Renal cortex interstitium (tissue), 11 donors: ENCODE results near the gene UPP1. TPM values are rescaled to one million over a fixed set of nuclear protein-coding genes. Genes with fewer than 3 reads are reported as not detected.
A peak's percentile ranks its signal among the peaks of the same experiment; 100 is the strongest.
"Not testable (repeated sequence)": the region's sequence is repeated elsewhere in the genome, so short reads cannot be mapped to it uniquely, and the experiment has no call there.

Experiments used
- DNase-seq, 11 donors: peaks; one replicate each; pipeline ENCODE4 v3.0.0-alpha.2; 2013; ENCODE audit warnings: low read depth in 9 of 11, low spot score in 4 of 11; ENCODE audit errors: extremely low read depth in 1 of 11
- polyA plus RNA-seq, 3 donors: library from polyadenylated mRNA; unstranded; fragments of 120-200 nt; gene quantifications; one replicate each; pipeline ENCODE4 v1.2.1, GENCODE V29; 2013; ENCODE audit not compliant: insufficient read length in 3 of 3

Gene UPP1
- polyA plus RNA-seq, 3 donors: 9.0 to 14.6 (median 11.9) TPM

DNA sequence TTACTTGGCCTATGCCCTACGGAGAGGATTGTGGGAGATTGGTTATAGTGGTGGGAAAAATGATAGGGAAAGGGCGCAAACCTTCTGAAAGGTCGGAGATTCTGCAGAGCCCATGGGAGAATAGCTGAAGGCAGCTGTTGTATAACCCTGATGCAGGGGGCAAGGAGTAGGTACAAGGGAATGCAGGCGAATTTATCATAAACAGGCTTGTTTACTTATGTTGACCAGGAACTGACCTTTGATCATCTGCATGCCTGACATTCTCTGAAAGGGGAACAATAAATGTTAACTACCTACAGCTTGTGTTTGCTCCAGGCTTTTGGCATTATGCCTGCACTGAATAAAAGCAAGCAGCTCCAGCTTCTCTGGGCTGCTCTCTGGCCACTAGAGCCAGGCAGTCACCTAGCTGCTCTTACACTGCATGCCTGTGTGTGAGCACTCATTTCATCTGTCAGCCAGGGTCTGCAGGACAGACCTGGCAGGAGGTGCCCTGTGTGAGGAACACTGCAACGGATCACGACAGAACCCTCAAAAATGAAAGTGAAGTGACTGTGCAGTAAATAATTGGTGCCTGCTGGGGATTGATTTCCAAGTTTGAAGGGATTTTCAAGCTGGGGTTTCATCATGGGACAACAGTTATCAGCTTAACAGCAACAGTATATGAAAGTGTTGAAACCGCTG, 51.1 kb downstream of the UPP1 start:
- DNase-seq: no peak

- DNase-seq: no peak
Observed at GRCh38 chr7:48141521-48141920, 52.5 kb downstream of the UPP1 start.

DNA sequence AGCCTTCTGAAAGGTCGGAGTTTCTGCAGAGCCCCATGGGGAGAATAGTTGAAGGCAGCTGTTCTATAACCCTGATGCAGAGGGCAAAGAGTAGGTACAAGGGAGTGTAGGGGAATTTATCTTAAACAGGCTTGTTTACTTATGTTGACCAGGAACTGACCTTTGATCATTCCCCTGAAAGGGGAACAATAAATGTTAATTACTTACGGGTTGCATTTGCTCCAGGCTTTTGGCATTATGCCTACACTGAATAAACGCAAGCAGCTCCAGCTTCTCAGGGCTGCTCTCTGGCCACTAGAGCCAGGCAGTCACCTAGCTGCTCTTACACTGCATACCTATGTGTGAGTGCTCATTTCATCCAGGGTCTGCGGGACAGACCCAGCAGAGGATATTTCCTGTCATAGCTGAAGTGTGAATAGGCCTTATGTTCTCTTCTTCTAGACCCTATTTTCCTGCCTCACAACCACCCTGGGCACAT, 55.3 kb downstream of the UPP1 start:
- DNase-seq: peak in 1 of 11 donors; percentile 4

DNA sequence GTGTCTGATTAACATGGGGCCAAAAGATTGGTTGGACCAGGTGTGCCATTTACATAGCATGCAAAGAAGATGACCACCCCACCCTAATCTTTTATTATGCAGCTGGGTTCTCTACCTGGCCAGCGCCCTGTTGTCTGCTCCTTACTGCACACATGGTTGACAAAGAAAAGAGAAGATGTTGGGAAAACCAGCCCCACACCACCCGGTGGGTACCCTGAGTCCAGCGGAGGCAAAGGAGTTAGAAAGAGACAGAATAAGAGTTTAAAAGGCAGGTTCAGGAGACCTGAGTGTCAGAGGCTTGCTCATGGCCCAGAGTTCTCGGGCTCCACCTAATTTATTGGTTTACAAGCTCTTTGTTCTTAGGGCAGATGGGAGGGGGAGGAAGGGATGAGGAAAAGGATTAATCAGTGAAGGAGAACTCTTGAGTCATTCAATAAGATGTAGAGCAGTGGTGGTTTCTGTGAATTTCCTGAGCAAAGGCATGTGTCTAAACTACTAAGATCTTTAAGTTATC, 58.1 kb downstream of the UPP1 start:
- DNase-seq: no peak

GRCh38 chr7:48147690-48148089, 58.6 kb downstream of the UPP1 start:
- not testable (repeated sequence) for DNase-seq

- no peak for DNase-seq
Observed at GRCh38 chr7:48148311-48148710, 59.2 kb downstream of the UPP1 start.

- DNase-seq: no peak
Observed at GRCh38 chr7:48149058-48149457, 60.0 kb downstream of the UPP1 start.

DNA sequence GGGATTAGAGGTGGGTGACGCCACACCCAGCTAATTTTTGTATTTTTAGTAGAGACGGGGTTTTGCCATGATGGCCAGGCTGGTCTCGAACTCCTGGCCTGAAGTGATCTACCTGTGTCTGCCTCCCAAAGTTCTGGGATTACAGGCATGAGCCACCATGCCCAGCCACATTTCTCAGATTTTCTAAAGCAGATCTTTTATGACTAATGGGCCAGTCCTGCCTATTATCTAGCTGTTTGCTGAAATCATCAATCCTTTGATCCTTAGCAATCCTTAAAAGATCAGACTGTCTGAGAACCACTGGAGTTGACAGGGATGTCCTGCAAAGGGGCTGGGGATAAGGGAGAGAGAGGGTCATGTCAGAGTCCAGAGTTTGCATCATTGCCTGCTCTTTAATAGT, 61.0 kb downstream of the UPP1 start:
- DNase-seq: no peak

DNA sequence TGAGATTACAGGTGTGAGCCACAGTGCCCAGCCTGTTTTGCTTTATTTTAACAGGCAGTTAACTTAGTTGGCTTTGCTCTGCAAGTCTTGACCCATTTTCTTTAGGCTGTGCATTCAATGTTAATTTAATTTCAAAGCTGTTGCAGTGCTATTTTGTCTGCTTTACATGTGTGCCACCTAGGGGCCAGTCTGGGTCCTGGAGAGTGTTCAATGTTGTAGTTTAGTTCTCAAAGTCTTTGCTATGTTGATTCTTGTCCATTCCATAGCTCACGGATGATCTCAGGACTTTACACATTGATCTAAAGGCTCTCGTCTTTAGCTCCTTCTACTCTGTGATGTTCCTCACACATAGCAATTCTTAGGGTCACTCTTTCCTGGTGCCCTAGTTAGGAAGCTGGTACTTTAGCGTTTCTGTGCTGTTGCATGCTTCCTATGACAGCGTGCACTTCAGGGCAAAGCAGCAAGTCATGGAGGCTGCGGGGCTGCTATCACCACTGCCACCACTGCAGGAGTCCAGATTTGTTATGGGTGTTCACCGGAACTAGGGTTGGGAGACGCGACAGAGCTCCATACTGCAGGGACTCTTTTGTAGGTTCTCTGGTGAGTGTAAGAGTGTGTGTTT, 65.8 kb downstream of the UPP1 start:
- DNase-seq: peak in 2 of 11 donors; percentile 4 to 10

Other genes starting within 250 kb of the UPP1 start
- under 1 TPM; 0.22 to 0.50 (median 0.30) TPM for gene PKD1L1, start 140.8 kb upstream of the UPP1 start, polyA plus RNA-seq
- 10 to 100 TPM; 17.0 to 24.5 (median 19.0) TPM for gene HUS1, start 109.7 kb upstream of the UPP1 start, polyA plus RNA-seq
- gene SUN3, start 60.2 kb upstream of the UPP1 start, polyA plus RNA-seq: under 1 TPM; 0.16 to 0.58 (median 0.45) TPM
- 1 to 10 TPM in 1 of 3 donors, under 1 TPM in 2; 0.49 to 1.3 (median 0.62) TPM for gene C7orf57, start 53.7 kb upstream of the UPP1 start, polyA plus RNA-seq
- under 1 TPM; 0.67 to 0.94 (median 0.68) TPM for gene ABCA13, start 82.2 kb downstream of the UPP1 start, polyA plus RNA-seq